K562 (cell line): Measurements from ENCODE around the gene TP53BP2. TPM values are rescaled to one million over a fixed set of nuclear protein-coding genes. Genes with fewer than 3 reads are reported as not detected.

Experiments used
- C11orf30 ChIP-seq: fragments of 450-650 bp; IDR thresholded peaks from 2 replicates; pipeline ENCODE4 v1.6.1; 2016; ENCODE audit warnings: low read depth, mild to moderate bottlenecking
- HDGF ChIP-seq: fragments of 450-650 bp; IDR thresholded peaks from 2 replicates; pipeline ENCODE4 v1.6.1; 2016
- HMG20B ChIP-seq: fragments of 250-450 bp; sonication (Bioruptor Pico); IDR thresholded peaks from 2 replicates; pipeline ENCODE4 v1.5.0; 2021; ENCODE audit warnings: mild to moderate bottlenecking
- HMGN3 ChIP-seq: IDR thresholded peaks from 2 replicates; pipeline ENCODE4 v1.6.1; 2011; ENCODE audit warnings: borderline replicate concordance, low read depth, mild to moderate bottlenecking, mixed read lengths, low read length; ENCODE audit not compliant: insufficient read length; ENCODE audit errors: extremely low read depth
- ILF3 ChIP-seq: fragments of 450-650 bp; IDR thresholded peaks from 2 replicates; pipeline ENCODE4 v1.6.1; 2018; ENCODE audit warnings: antibody characterized with exemption, mild to moderate bottlenecking, moderate library complexity, borderline replicate concordance
- LCOR ChIP-seq: sonication (generic); formaldehyde crosslinking; IDR thresholded peaks from 2 replicates; pipeline ENCODE4 v1.8.0; 2022; ENCODE audit warnings: mild to moderate bottlenecking, missing genetic modification reagents
- NFE2L1 ChIP-seq: fragments of 450-650 bp; IDR thresholded peaks from 2 replicates; pipeline ENCODE4 v1.6.1; 2016; ENCODE audit warnings: missing genetic modification characterization, low read depth, mild to moderate bottlenecking, missing compliant biosample characterization, moderate library complexity, borderline replicate concordance
- NFIC ChIP-seq: fragments of 450-650 bp; IDR thresholded peaks from 2 replicates; pipeline ENCODE4 v1.6.1; 2017; ENCODE audit warnings: mild to moderate bottlenecking, inconsistent platforms
- NFRKB ChIP-seq: fragments of 450-650 bp; IDR thresholded peaks from 2 replicates; pipeline ENCODE4 v1.6.1; 2016; ENCODE audit warnings: low read depth
- POLR2G ChIP-seq: fragments of 200-400 bp; formaldehyde crosslinking; IDR thresholded peaks from 2 replicates; pipeline ENCODE4 v1.6.1; 2017; ENCODE audit warnings: low read depth, mild to moderate bottlenecking, antibody characterized with exemption, low read length, moderate library complexity
- TAF9B ChIP-seq: fragments of 450-650 bp; IDR thresholded peaks from 2 replicates; pipeline ENCODE4 v1.6.1; 2018; ENCODE audit warnings: mild to moderate bottlenecking; ENCODE audit not compliant: partially characterized antibody
- XRCC5 ChIP-seq: fragments of 200-400 bp; formaldehyde crosslinking; IDR thresholded peaks from 2 replicates; pipeline ENCODE4 v1.6.1; 2017; ENCODE audit warnings: low read depth, mild to moderate bottlenecking, low read length
- ZNF384 ChIP-seq: IDR thresholded peaks from 2 replicates; pipeline ENCODE4 v1.6.1; 2012; ENCODE audit warnings: low read depth, low read length, improper control_type of control experiment
- polyA plus RNA-seq, 8 experiments: library from polyadenylated mRNA; depleted of rRNA in 4 of 8; stranded (reverse) in 5 of 8; unstranded in 3 of 8; fragments of >200 nt; fragmentation: Nextera tagmentation in 2 of 8; fragmentation: Illumina TruSeq in 1 of 8; extraction: Ambion mirVana in 2 of 8; extraction: Trizol in 1 of 8; gene quantifications; 2 replicates each; pipeline versions ENCODE4 v1.2.1 to v1.2.3, GENCODE V29; 2011 to 2014; ENCODE audit warnings: inconsistent platforms in 1 of 8, missing spikeins in 1 of 8
- total RNA-seq, 7 experiments: library from RNA; depleted of rRNA in 6 of 7; stranded (reverse); fragments of >200 nt in 6 of 7; fragmentation: Illumina TruSeq in 2 of 7; extraction: Trizol in 2 of 7; gene quantifications; 2 replicates each; pipeline versions ENCODE4 v1.2.1 to v1.2.3, GENCODE V29; 2011 to 2021; ENCODE audit warnings: low replicate concordance in 1 of 7
- TF ChIP-seq, protein P1 (sequence below): fragments of 450-650 bp; IDR thresholded peaks from 2 replicates; pipeline ENCODE4 v1.6.1; 2014; ENCODE audit warnings: low read depth, mild to moderate bottlenecking, moderate library complexity, borderline replicate concordance
- TF ChIP-seq, protein P2 (sequence below), 2 experiments: fragments of 450-650 bp; conservative IDR thresholded peaks; 2 replicates each; pipeline ENCODE4 v1.6.1; 2017; ENCODE audit warnings: mild to moderate bottlenecking in 2 of 2, moderate library complexity in 2 of 2
- TF ChIP-seq, protein P3 (sequence below): fragments of 450-650 bp; IDR thresholded peaks from 2 replicates; pipeline ENCODE4 v1.6.1; 2016; ENCODE audit warnings: low read depth, mild to moderate bottlenecking, moderate library complexity
- TF ChIP-seq, protein P4 (sequence below): fragments of 200-400 bp; formaldehyde crosslinking; IDR thresholded peaks from 2 replicates; pipeline ENCODE4 v1.6.1; 2017; ENCODE audit warnings: mild to moderate bottlenecking, low read depth, low read length, moderate library complexity
- TF ChIP-seq, protein P5 (sequence below): fragments of 450-650 bp; formaldehyde crosslinking; IDR thresholded peaks from 2 replicates; pipeline ENCODE4 v1.4.0; 2020; ENCODE audit warnings: mild to moderate bottlenecking, moderate library complexity

Gene TP53BP2
- total and polyA plus RNA-seq, 9 of the 15 experiments (the other 6 are each of a cell fraction or from before 2014, with no cell fraction given): 17.0 to 69.6 (median 40.1) TPM

DNA sequence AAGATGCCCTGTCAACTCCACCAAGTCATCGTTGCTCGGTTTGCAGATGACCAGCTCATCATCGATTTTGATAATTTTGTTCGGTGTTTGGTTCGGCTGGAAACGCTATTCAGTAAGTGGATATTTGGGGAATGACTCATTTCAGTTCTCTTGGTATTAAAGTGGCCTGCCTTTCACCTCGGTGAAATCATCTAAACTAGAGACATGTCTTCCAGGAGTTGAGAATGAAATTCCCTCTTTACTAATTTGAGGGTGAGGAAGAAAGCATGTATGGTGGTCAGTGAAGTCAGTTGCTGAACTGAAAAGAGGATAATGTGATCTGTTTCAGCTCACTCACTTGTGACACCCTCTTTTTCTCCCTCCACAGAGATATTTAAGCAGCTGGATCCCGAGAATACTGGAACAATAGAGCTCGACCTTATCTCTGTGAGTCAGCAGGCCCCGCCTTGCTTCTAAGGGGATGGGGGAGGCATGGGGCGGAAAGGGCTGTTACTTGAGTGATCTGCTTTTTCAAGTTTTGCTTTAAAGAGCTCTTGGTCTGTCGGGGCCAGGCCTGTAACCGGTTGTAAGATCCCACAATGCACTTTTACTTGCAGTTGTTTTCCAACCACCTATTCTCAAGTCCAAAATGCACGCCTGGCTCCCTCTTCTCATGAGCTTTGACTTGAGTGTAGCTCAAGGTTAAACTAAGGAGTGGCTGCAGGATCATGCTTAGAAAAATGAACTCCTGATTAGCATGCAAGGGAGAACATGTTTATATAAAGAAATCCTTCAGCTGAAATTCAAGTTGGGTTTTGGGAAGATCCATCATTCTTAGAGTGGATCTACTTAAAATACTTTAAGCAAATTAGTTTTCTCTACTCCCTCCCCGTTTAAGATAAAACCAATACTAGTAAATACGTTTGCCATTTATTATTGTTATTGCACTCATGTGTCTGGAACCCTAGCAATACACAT is 73.7 kb downstream of the TP53BP2 start (continued):
- TF ChIP-seq, protein P1, sequence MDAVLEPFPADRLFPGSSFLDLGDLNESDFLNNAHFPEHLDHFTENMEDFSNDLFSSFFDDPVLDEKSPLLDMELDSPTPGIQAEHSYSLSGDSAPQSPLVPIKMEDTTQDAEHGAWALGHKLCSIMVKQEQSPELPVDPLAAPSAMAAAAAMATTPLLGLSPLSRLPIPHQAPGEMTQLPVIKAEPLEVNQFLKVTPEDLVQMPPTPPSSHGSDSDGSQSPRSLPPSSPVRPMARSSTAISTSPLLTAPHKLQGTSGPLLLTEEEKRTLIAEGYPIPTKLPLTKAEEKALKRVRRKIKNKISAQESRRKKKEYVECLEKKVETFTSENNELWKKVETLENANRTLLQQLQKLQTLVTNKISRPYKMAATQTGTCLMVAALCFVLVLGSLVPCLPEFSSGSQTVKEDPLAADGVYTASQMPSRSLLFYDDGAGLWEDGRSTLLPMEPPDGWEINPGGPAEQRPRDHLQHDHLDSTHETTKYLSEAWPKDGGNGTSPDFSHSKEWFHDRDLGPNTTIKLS: peak; percentile 45; the same call in 1 of the 2 replicates
- TF ChIP-seq NFIC (peak; percentile 65), HMG20B (CRISPR knock-in tag) (no peak), POLR2G (peak; percentile 50), NFE2L1 (tag) (peak; percentile 21; the same call in 1 of the 2 replicates), HMGN3 (peak; percentile 67), ILF3 (peak; percentile 14; the same call in 1 of the 2 replicates), LCOR (CRISPR knock-in tag) (peak; percentile 87), ZNF384 (0 out of 2 replicates have a peak, but pooled peaks have one; percentile 14), HDGF (no peak), C11orf30 (peak; percentile 74), XRCC5 (no peak), NFRKB (peak; percentile 77), TAF9B (peak; percentile 86)
- TF ChIP-seq, protein P2, sequence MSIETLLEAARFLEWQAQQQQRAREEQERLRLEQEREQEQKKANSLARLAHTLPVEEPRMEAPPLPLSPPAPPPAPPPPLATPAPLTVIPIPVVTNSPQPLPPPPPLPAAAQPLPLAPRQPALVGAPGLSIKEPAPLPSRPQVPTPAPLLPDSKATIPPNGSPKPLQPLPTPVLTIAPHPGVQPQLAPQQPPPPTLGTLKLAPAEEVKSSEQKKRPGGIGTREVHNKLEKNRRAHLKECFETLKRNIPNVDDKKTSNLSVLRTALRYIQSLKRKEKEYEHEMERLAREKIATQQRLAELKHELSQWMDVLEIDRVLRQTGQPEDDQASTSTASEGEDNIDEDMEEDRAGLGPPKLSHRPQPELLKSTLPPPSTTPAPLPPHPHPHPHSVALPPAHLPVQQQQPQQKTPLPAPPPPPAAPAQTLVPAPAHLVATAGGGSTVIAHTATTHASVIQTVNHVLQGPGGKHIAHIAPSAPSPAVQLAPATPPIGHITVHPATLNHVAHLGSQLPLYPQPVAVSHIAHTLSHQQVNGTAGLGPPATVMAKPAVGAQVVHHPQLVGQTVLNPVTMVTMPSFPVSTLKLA (conservative IDR thresholded peaks at IDR 0.05): peak; percentile 47 to 71; a peak in 3 of 4 replicates
- TF ChIP-seq, protein P3, sequence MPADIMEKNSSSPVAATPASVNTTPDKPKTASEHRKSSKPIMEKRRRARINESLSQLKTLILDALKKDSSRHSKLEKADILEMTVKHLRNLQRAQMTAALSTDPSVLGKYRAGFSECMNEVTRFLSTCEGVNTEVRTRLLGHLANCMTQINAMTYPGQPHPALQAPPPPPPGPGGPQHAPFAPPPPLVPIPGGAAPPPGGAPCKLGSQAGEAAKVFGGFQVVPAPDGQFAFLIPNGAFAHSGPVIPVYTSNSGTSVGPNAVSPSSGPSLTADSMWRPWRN: 0 out of 2 replicates have a peak, but pooled peaks have one; percentile 52
- TF ChIP-seq, protein P4, sequence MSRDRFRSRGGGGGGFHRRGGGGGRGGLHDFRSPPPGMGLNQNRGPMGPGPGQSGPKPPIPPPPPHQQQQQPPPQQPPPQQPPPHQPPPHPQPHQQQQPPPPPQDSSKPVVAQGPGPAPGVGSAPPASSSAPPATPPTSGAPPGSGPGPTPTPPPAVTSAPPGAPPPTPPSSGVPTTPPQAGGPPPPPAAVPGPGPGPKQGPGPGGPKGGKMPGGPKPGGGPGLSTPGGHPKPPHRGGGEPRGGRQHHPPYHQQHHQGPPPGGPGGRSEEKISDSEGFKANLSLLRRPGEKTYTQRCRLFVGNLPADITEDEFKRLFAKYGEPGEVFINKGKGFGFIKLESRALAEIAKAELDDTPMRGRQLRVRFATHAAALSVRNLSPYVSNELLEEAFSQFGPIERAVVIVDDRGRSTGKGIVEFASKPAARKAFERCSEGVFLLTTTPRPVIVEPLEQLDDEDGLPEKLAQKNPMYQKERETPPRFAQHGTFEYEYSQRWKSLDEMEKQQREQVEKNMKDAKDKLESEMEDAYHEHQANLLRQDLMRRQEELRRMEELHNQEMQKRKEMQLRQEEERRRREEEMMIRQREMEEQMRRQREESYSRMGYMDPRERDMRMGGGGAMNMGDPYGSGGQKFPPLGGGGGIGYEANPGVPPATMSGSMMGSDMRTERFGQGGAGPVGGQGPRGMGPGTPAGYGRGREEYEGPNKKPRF: no peak
- TF ChIP-seq, protein P5, sequence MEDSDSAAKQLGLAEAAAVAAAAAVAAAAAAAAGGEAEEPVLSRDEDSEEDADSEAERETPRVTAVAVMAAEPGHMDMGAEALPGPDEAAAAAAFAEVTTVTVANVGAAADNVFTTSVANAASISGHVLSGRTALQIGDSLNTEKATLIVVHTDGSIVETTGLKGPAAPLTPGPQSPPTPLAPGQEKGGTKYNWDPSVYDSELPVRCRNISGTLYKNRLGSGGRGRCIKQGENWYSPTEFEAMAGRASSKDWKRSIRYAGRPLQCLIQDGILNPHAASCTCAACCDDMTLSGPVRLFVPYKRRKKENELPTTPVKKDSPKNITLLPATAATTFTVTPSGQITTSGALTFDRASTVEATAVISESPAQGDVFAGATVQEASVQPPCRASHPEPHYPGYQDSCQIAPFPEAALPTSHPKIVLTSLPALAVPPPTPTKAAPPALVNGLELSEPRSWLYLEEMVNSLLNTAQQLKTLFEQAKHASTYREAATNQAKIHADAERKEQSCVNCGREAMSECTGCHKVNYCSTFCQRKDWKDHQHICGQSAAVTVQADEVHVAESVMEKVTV (CRISPR knock-in tag): 0 out of 2 replicates have a peak, but pooled peaks have one; percentile 1
